Neutrophil (primary cell): ENCODE results near the gene PRL.

Experiments used
- H3K27ac ChIP-seq: fragments of 200-600 bp; sonication (generic); 2 replicates; pipeline ENCODE4 v1.5.1; 2016; ENCODE audit warnings: mild to moderate bottlenecking, moderate library complexity
- H3K27me3 ChIP-seq: fragments of 200-600 bp; sonication (generic); 2 replicates; pipeline ENCODE4 v1.6.0; 2016; ENCODE audit warnings: mild to moderate bottlenecking
- H3K36me3 ChIP-seq: fragments of 200-600 bp; sonication (generic); 2 replicates; pipeline ENCODE4 v1.5.1; 2017
- H3K4me1 ChIP-seq, 2 experiments: fragments of 200-600 bp in 1 of 2; sonication (generic) in 1 of 2; 1 replicate in 1 of 2; 2 replicates in 1 of 2; pipeline versions ENCODE4 v1.5.1 to v1.6.1; 2013 to 2016; ENCODE audit warnings: low read depth in 1 of 2, low read length in 1 of 2, mild to moderate bottlenecking in 1 of 2, moderate library complexity in 1 of 2; ENCODE audit not compliant: control insufficient read depth in 1 of 2, insufficient read depth in 1 of 2
- H3K4me3 ChIP-seq, 2 experiments: fragments of 200-600 bp in 1 of 2; sonication (generic) in 1 of 2; 1 replicate in 1 of 2; 2 replicates in 1 of 2; pipeline ENCODE4 v1.5.1; 2013 to 2016; ENCODE audit warnings: low read depth in 1 of 2, low read length in 1 of 2, mild to moderate bottlenecking in 1 of 2, moderate library complexity in 1 of 2
- H3K9me3 ChIP-seq: fragments of 200-600 bp; sonication (generic); 2 replicates; pipeline ENCODE4 v1.5.1; 2016
- CTCF ChIP-seq: fragments of 200-600 bp; sonication (generic); IDR thresholded peaks from 2 replicates; pipeline ENCODE4 v1.5.1; 2016; ENCODE audit warnings: antibody characterized with exemption

Gene PRL

GRCh38 chr6:22296936-22297335 is at the start of gene PRL:
TSS of gene PRL (minus strand) at chr6:22297036. CDS start at chr6:22296982, 54 bp downstream.
- Histone ChIP-seq H3K4me3 (no peak within 1 kb of the TSS), H3K36me3 (no peaks in the 10 kb centered on the region), H3K27me3 (no peaks in the 10 kb centered on the region), H3K27ac (no peak within 1 kb of the TSS), H3K9me3 (no peaks in the 10 kb centered on the region), H3K4me1 (no peaks in the 10 kb centered on the region)
- TF ChIP-seq CTCF: no peak

- Histone ChIP-seq H3K27ac (no peak overlapping the region), H3K9me3 (no peaks in the 10 kb centered on the region), H3K27me3 (no peaks in the 10 kb centered on the region), H3K36me3 (no peaks in the 10 kb centered on the region), H3K4me3 (no peak overlapping the region), H3K4me1 (no peaks in the 10 kb centered on the region)
- TF ChIP-seq CTCF: no peak
Measured at GRCh38 chr6:22343864-22344263, 47.0 kb upstream of the PRL start.

GRCh38 chr6:22334778-22335177 is 37.9 kb upstream of the PRL start:
- Histone ChIP-seq H3K9me3 (no peaks in the 10 kb centered on the region), H3K27me3 (no peaks in the 10 kb centered on the region), H3K36me3 (no peaks in the 10 kb centered on the region), H3K4me3 (no peak overlapping the region), H3K4me1 (no peaks in the 10 kb centered on the region), H3K27ac (no peak overlapping the region)
- no peak for TF ChIP-seq CTCF

- no peak overlapping the region for H3K27ac ChIP-seq
- no peak overlapping the region for H3K4me3 ChIP-seq
- no peaks in the 10 kb centered on the region for H3K36me3 ChIP-seq
- no peak for TF ChIP-seq CTCF
- no peaks in the 10 kb centered on the region for H3K4me1 ChIP-seq
- H3K9me3 ChIP-seq: no peaks in the 10 kb centered on the region
- H3K27me3 ChIP-seq: no peaks in the 10 kb centered on the region
Measured at GRCh38 chr6:22333802-22334201, 37.0 kb upstream of the PRL start.

GRCh38 chr6:22332711-22333110 is 35.9 kb upstream of the PRL start:
- Histone ChIP-seq H3K36me3 (no peaks in the 10 kb centered on the region), H3K27me3 (no peaks in the 10 kb centered on the region), H3K4me3 (no peak overlapping the region), H3K9me3 (no peaks in the 10 kb centered on the region), H3K4me1 (no peaks in the 10 kb centered on the region), H3K27ac (no peak overlapping the region)
- no peak for TF ChIP-seq CTCF

- Histone ChIP-seq H3K4me1 (no peaks in the 10 kb centered on the region), H3K9me3 (no peaks in the 10 kb centered on the region), H3K27ac (no peak overlapping the region), H3K4me3 (no peak overlapping the region), H3K36me3 (no peaks in the 10 kb centered on the region), H3K27me3 (no peaks in the 10 kb centered on the region)
- no peak for TF ChIP-seq CTCF
Measured at GRCh38 chr6:22332216-22332615, 35.4 kb upstream of the PRL start.
